IPS-NIHi7 (cell line): Measurements from ENCODE around the gene ZNF587B.
"Not testable (repeated sequence)": the region's sequence is repeated elsewhere in the genome, so short reads cannot be mapped to it uniquely, and the experiment has no call there.

ENCODE experiments used
- DNase-seq: peaks from one replicate; pipeline ENCODE4 v3.0.0; 2012; ENCODE audit warnings: mixed read lengths; ENCODE audit errors: extremely low spot score

ZNF587B gene

DNA sequence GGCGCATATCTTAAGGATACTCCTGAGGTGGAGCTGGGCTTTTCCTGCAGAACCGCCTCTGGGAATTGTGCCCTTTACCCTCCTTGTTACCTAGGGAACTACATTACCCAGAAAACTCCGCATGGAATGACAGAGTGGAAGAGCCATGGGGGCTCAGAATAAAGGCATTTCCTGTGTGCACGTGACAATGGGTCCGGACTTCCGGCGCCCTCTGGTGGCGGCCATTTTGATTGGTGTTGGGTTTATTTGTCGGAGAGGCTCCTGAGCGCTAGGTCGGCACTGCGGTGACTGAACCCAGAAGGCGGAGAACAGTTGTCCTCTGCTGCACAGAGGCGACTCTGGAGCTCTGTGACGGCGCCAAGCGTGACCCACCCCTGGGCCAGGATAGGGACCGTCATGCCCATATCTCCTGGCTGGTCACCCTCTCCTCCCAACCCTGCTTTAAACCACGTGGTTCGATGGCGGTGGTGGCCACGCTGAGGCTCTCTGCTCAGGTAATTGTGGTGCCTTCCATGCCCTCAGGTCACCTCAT, at the start of gene ZNF587B:
TSS of gene ZNF587B (plus strand) at position 229 of the 532 bp plus-strand sequence. CDS start at position 459, 230 bp downstream.
- peak; percentile 84 for DNase-seq

DNA sequence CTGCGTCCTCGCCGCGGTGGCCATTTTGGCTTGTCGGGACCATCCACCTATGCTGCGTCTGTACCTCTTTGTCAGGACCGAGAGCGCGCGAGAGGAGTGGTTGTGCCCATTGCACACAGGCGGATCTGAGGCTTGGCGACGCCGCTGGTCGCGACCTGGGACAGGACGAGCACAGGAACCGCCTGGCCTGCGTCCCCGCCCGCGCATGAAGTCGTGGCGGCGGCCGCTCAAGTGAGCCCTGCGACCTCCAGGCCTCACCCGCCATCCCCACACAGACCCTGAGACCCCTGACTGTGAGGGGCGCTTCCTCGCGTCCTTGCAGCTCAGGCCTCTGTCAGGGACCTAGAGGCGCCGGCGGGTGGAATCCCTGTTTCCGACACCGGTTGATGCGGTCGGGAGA, 43.8 kb upstream of the ZNF587B start:
- no peak for DNase-seq

DNA sequence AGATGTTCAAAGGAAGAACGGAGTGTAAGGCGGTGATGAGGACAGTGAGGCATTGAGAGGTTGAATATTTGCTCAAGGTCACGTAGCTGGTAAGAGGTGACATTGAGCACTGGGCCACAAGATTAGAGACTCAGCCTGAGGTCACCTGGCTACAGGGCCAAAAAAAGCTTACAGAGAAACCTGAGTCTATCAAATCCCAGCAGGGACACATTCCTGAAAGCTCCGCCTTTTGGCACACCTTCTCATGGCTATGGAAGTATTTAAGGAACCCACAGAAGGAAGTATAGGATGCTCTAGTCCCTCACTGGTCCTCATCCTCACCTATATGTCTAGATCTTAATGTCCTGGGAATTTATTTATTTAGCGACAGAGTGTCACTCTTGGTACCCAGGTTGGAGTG, 43.2 kb upstream of the ZNF587B start:
- DNase-seq, result no peak

DNA sequence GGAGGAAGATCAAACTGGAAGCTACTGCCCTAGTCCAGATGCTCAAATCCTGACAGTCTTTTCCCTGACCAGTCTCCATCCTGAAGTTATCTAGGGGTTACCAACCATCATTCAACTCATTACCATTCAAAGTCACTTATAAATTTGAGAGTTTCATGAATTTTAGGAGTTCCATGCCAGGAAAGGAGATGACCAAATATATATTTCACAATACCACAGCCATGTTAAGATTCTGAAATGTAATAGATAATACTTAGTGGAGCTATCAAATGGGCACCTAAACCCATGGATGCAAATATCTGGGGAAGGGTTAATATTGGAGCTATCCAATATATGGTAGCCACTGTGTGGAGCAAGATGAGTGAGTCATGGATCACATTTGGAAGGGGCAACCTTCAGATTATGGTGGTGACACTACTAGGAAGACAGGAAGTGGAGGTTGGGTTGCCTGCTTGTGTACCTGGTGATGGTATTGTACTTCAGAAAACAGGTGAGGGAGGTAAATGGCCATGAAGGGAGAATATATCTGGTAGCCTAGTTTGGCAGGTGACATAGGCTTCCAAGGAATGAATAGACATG, 41.9 kb upstream of the ZNF587B start:
- no peak for DNase-seq

DNA sequence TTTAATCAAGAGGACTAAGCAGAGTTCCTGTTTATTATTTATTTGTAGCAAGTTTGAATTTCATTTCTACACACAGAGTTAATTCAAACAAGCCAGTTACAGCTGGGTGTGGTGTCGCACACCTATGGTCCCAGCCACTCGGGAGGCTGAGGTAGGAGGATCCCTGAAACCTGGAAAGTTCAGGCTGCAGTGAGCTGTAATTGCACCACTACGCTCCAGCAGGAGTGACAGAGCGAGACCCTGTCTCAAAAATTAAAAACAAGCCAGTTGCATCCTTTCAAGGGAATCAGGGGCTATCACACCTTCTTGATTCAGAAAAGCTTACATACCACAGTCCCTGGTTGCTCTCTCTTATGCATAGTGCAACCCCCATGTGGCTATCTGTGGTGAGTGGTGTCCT, 40.8 kb upstream of the ZNF587B start:
- DNase-seq, result no peak

DNA sequence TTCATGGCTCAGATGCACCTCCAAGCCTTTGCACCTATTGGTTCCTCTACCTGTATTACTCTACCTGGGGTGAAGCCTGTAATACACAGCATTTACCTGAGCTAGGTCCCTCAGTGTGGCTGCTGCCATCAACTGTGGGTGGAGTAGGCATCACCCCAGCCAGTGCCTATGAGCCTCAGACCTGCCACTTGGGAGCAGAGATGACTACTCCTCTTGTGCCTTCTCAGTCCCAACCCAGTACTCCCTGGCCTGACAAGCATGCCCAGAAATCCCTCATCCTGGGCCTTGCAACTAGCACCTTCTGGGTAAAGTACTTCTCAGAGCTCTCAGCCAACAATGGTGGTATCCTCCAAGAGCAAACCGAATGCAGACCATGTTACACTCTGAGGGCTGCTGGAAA, 33.5 kb upstream of the ZNF587B start:
- DNase-seq, result not testable (repeated sequence)

DNA sequence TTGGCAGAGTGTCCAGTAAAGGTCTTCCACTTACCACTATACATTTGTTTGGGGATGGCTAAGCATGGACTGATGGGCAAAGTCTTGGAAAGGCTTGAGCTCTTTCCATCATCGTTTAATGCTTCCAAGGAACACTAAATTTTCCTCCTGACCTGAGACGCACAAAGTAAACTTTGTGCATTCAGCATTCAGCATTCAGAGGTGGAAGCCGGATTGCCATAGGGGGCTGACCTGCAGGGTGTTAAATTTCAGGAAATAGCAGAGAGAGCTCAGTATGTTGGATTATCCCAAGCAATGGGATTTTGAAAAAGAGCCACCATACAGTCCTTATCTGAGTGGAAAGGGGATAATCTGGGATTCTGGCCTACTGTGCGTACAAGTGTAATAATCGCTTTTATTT, 29.4 kb upstream of the ZNF587B start:
- no peak for DNase-seq

DNA sequence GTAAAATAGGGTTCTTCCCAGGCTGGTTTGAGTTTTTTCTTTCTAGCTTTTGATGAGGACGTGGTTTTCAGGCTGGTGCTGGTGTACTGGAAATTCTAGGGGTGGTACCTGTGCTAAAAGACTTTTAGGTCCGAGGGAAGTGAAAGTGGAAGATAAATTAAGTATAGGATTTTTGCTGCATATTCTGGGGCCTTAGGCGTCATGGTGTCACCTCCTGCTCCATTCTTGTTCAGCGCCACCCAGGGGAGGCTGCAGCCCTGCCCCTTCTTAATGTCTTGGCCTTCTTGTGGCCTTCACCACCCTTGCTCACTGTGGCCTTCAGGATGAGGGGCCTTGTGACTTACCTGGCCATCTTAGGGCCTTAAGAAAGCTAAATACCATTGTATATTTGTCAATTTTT, 27.8 kb upstream of the ZNF587B start:
- DNase-seq, result no peak

DNA sequence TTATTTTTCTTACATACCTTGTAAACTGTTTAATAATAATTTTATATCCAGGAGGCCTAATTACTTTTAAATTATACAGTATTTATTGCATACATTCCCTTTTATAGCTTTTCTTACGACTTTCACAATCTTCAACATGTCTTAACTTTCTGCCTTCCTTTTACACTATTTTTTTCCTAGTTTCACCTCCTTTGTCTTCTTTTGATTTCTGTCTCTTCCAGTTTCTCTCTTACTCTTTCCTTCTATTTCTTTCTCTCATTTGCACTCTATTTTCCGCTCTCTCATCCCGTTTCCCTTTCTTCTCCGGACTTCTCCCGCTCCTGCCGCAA, 26.9 kb upstream of the ZNF587B start:
- DNase-seq, result no peak

DNA sequence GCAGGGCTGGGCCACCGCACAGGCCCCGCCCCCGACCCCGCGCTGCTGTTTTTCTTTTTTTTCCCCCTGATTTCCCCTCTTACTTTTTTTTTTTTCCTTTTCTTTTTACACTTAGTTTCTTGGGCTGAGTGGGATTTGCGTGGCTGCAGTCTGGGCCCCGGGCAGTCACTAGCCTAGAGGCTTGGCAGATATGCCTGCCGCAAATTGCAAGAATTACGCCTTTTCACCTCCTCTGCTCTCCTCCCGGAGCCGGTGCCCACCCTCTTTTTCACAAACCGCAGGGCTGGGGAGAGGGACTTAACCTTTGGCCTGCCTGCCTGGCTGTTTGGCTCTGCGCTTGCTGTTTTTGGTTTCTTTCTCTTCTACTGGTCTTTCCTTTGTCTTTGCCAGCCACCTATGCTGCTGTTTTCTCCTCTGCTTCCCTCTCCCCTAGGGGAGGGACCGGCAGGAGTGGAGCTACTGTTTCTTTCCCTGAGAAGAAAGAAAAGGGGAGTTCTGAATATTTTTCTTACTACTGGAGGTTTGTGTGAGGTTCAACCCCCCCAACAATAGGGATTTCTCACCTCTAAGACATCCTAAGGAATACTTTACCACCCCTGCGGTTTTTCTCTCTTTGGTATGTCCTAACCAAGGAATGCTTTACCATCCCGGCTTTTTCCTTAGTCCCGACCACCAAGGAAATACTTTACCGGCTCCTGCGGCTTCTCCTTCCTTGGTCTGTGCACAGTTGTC, 26.3 kb upstream of the ZNF587B start:
- peak; percentile 47 for DNase-seq

DNA sequence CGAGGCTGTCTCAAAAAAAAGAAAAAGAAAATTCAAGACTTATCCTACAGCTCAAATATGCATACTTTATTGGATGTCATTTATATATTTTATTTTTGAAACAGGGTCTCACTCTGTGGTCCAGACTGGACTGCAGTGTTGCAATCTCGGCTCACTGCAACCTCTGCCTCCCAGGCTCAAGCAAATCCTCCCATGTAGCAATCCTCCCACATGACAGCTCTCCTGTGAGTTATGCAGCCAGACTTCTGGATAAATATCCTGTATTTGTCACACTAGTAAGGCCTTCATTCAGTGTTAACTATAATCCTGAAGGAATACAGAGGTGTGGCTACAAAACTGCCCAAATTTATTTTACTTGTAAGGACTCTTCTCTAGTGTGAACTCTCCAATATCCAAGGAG, 22.6 kb upstream of the ZNF587B start:
- DNase-seq, result no peak

DNA sequence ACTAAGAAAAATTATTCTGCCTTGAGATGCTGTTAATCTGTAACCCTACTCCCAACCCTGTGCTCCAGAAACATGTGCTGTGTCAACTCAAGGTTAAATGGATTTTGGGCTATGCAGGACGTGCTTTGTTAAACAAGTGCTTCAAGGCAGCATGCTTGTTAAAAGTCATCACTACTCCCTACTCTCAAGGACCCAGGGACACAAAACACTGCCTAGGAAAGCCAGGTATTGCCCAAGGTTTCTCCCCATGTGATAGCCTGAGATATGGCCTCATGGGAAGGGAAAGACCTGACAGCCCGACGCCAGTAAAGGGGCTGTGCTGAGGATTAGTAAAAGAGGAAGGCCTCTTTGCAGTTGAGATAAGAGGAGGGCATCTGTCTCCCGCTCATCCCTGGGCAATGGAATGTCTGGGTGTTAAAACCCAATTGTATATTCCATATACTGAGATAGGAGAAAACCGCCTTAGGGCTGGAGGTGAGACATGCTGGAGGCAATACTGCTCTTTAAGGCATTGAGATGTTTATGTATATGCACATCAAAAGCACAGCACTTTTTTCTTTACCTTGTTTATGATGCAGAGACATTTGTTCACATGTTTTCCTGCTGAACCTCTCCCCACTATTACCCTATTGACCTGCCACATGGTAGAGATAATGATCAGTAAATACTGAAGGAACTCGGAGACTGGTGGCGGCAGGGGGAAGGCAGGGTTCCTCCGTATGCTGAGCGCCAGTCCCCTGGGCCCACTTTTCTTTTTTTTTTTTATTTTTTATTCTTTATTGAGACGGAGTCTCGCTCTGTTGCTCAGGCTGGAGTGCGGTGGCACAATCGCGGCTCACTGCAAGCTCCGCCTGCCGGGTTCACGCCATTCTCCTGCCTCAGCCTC, 19.4 kb upstream of the ZNF587B start:
- not testable (repeated sequence) for DNase-seq

DNA sequence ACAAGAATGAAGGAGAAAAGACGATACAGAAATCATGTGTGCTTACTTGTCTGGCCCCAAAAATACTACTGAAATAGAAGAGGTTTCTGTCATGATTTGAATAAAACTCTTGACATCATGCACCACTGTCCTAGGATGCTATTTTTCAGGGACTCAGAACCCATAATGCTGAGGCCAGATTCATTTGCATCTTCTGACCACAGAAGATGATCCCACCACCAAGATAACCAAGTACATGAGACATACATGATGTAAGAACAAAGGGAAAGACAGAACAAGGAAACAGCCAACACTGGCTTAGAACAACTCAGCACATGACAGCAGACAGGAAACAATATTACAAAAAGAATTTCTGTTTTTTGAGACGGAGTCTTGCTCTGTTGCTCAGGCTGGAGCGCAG, 17.9 kb upstream of the ZNF587B start:
- no peak for DNase-seq

DNA sequence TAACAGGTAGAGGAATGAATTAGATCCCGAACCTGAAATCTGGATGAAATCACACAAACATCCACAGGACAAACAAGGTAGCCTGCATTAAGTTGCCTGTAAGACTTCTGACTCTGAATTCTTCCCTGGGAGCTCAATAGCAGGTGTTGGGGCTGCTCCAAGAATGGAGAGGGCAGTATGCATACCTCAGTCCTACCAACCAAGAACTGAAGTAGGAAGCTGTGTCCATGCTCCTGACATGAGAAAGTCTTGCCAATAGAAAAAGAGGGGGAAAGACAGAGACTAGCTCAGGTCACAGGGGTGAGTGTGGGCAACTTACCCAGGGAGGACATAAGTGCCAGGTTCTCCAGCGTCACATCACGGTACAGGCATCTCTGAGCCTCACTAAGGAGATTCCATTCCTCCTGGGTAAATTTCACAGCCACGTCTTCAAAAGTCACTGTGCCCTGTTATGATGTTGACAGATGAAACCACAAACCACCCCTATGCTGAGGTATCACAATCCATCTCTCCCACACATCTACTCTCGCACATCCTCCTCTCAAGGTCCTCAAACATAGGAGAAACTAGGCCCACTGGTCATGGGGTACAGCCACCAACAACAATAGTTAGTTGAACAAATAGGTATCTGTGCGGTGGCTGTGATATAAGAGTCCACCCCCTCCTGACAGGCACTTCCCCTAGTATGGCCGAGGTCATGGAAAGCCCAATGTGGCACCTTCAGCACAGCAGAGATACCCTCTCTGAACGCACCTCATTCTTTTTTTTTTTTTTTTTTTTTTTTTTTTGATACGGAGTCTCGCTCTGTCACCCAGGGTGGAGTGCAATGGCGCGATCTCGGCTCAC, 16.9 kb upstream of the ZNF587B start:
- DNase-seq, result not testable (repeated sequence)

DNA sequence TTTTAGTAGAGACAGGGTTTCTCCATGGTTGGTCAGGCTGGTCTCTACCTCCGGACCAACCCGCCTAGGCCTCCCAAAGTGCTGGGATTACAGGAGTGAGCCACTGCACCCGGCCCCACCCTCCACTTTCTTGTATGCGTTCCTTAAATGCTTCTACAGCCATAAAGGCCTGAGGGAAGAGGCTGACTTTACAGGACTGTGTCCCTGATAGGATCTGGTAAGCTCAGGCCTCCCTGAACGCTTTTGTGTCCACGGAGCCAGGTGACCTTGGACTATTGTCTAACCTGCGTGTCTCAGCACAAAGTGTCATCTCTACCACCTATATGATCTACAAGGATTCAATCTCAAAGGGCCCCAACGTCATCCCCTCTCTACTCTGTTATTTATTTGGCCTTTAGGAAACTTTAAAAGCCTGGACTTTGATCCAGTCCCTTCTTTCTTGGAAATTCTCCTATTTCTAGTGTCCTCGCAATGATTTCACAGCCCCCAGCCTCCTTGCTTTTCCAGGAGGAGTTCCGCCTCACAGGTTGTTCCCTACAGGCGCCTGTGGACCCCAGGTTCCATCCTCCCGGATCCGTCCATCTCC, 16.1 kb upstream of the ZNF587B start:
- no peak for DNase-seq

DNA sequence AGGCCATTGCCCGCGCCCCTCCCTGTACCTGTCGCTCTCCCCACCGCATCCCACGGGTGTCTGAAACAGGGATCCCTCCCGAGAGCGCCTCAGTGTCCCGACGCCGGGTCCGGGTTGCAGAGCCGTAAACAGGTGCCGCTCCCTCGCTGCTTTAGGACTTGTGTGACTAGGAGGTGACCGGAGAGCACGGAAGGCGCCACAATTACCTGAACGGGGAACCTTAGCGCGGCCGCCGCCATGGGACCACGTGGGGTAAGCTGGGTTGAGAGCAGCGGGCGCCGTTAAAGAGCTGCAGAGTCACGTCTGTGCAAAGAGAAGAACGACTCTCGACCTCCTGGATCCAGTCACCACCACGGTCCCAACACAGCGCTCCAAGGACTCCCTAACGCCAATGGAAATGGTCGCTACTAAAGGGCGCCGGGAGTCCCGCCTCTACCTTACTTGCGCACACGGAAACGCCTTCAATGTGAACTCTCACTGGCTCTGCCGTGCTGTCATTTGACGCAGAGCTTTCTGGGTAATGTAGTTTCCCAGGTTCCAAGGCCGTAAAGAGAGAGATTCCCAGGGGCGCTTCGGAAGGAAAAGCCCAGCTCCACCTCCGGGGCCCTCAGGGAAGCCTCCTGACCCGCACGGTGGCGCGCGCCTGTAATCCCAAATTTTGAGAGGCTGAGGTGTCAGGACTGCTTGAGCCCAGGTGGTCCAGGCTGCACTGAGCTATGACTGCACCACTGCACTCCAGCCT, 15.4 kb upstream of the ZNF587B start, which contains the start of gene ZNF552:
TSS of gene ZNF552 (minus strand) at position 409 of the 742 bp plus-strand sequence. CDS start at position 239, 170 bp downstream.
- peak; percentile 76 for DNase-seq

DNA sequence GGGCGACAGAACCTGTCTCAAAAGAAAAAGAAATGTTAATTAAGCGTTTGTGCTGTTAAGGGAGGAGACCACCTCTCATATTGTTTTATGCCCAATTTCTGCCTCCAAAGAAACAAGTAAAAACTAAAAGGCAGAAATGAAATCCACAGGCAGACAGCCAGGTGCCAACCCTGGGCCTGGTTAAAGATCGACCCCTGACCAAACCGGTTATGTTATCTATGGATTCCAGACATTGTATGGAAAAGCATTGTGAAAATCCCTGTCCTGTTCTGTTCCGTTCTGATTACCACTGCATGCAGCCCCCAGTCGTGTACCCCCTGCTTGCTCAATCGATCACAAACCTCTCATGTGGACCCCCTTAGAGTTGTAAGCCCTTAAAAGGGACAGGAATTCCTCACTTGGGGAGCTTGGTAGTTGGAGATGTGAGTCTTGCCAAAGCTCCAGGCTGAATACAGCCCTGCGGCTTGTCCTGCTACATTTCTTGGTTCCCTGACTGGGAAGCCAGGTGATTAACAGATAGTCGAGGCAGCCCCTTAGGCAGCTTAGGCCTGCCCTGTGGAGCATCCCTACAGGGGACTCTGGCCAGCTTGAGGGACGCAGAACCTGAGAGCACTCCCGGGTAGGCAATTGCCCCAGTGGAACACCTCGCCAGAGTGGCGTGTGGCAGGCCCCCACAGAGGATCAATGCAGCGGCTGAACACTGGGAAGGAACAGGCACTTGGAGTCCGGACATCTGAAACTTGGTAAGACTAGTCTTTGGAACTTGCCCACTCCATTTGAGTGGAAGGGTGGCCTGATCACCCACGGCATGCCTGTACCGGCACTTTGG, 14.6 kb upstream of the ZNF587B start:
- no peak for DNase-seq

DNA sequence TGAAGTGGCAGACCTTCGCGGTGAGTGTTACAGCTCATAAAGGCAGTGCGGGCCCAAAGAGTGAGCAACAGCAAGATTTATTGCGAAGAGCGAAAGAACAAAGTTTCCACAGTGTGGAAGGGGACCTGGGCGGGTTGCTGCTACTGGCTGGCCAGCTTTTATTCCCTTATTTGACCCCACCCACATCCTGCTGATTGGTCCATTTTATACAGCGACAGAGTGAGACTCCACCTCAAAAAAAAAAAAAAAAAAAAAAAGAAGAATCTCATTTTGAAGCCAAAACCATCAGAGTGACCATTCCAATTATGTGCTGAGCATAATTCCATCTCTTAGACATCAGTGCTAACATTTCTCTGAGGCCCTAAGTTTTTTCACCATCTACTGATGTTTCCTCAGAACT, 13.4 kb upstream of the ZNF587B start:
- DNase-seq, result no peak

DNA sequence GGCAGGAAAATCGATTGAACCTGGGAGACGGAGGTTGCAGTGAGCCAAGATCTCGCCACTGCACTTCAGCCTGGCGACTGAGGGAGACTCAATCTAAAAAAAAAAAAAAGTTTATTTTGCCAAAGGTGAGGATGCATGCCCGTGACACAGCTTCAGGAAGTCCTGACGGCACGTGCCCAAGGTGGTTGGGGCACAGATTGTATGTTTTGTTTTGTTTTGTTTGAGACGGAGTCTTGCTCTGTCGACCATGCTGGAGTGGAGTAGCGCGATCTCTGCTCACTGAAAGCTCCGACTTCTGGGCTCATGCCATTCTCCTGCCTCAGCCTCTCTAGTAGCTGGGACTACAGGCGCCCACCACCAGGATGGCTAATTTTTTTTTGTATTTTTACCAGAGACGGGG, 12.1 kb upstream of the ZNF587B start:
- no peak for DNase-seq
